CD4-positive, CD25-positive, alpha-beta regulatory T cell (primary cell): Measurements from ENCODE around the gene FOXL1. TPM values are rescaled to one million over a fixed set of nuclear protein-coding genes. Genes with fewer than 3 reads are reported as not detected.

Experiments used
- ATAC-seq, 2 donors: fragments of 150-1000 bp; cut with Tn5 transposase; one replicate each; pipeline ENCODE4 v1.10.0; 2021; ENCODE audit warnings: low read depth in 2 of 2, moderate number of reproducible peaks in 2 of 2, moderate library complexity in 1 of 2
- DNase-seq, 3 donors: peaks; one replicate each; pipeline versions ENCODE4 v3.0.0 to v3.0.0-alpha.2; 2012 to 2022; ENCODE audit warnings: mixed read lengths in 1 of 3
- H3K27ac ChIP-seq: one replicate; pipeline ENCODE4 v1.7.0; 2013; ENCODE audit warnings: mild to moderate bottlenecking, low read length; ENCODE audit not compliant: insufficient read depth, poor library complexity, severe bottlenecking
- H3K27me3 ChIP-seq: one replicate; pipeline ENCODE4 v1.7.0; 2013; ENCODE audit warnings: low read length; ENCODE audit not compliant: control insufficient read depth, insufficient read depth
- H3K36me3 ChIP-seq: one replicate; pipeline ENCODE4 v1.7.0; 2013; ENCODE audit warnings: mild to moderate bottlenecking, low read length, moderate library complexity; ENCODE audit not compliant: control insufficient read depth, insufficient read depth
- H3K4me1 ChIP-seq: 2 replicates; pipeline ENCODE4 v1.7.0; 2013; ENCODE audit warnings: mild to moderate bottlenecking, low read length; ENCODE audit not compliant: insufficient read depth, control insufficient read depth, poor library complexity, severe bottlenecking
- H3K4me3 ChIP-seq: one replicate; pipeline ENCODE4 v1.7.0; 2013; ENCODE audit warnings: low read depth, mild to moderate bottlenecking, low read length, moderate library complexity
- H3K9me3 ChIP-seq, 2 experiments: 1 replicate in 1 of 2; 2 replicates in 1 of 2; pipeline ENCODE4 v1.7.0; 2013; ENCODE audit warnings: low read length in 2 of 2, mild to moderate bottlenecking in 1 of 2, moderate library complexity in 1 of 2; ENCODE audit not compliant: control insufficient read depth in 2 of 2
- H3K27ac Mint-ChIP-seq, 3 donors: one replicate each; pipeline ENCODE4 v1.8.0; 2020 to 2022; ENCODE audit warnings: mild to moderate bottlenecking in 3 of 3, mixed read lengths in 3 of 3, moderate library complexity in 2 of 3
- H3K27me3 Mint-ChIP-seq: one replicate; pipeline ENCODE4 v1.8.0; 2022; ENCODE audit warnings: mild to moderate bottlenecking, mixed read lengths
- H3K36me3 Mint-ChIP-seq: one replicate; pipeline ENCODE4 v1.8.0; 2020; ENCODE audit warnings: mixed read lengths
- H3K4me1 Mint-ChIP-seq, 4 donors: one replicate each; pipeline ENCODE4 v1.8.0; 2020 to 2022; ENCODE audit warnings: mixed read lengths in 4 of 4, mild to moderate bottlenecking in 1 of 4
- H3K4me3 Mint-ChIP-seq, 4 donors: one replicate each; pipeline ENCODE4 v1.8.0; 2020 to 2022; ENCODE audit warnings: mild to moderate bottlenecking in 4 of 4, mixed read lengths in 4 of 4, moderate library complexity in 3 of 4
- H3K9me3 Mint-ChIP-seq, 7 donors: one replicate each; pipeline ENCODE4 v1.8.0; 2020 to 2022; ENCODE audit warnings: mixed read lengths in 7 of 7, mild to moderate bottlenecking in 3 of 7, moderate library complexity in 2 of 7
- polyA plus RNA-seq, 4 donors: library from polyadenylated mRNA; unstranded; fragments of 300-500 nt; fragmentation: Illumina TruSeq; gene quantifications; one replicate each; pipeline ENCODE4 v1.2.3, GENCODE V29; 2021
- total RNA-seq: library from RNA; stranded (reverse); gene quantifications from one replicate; pipeline ENCODE4 v1.2.3, GENCODE V29; 2022

The FOXL1 gene
- total and polyA plus RNA-seq, 5 donors from 2014 or later: not detected

- Mint-ChIP-seq H3K27ac (peak within 1 kb of the TSS in 1 of 3 donors; percentile 85), H3K9me3 (peaks cover 0 to 3% (median 0%) of the 10 kb centered on the region in 7 donors), H3K36me3 (no peaks in the 10 kb centered on the region), H3K27me3 (peaks cover 79% of the 10 kb centered on the region), H3K4me3 (peak within 1 kb of the TSS; percentile 32 to 70 (median 52)), H3K4me1 (peaks cover 5 to 29% (median 13%) of the 10 kb centered on the region in 4 donors)
- ATAC-seq (no peak), DNase-seq (peak in 2 of 3 donors; percentile 19 to 60)
- H3K9me3 ChIP-seq: no peaks in the 10 kb centered on the region
- no peaks in the 10 kb centered on the region for H3K36me3 ChIP-seq
- H3K4me1 ChIP-seq: peaks cover 15% of the 10 kb centered on the region
- H3K27me3 ChIP-seq: peaks cover 28% of the 10 kb centered on the region
- H3K4me3 ChIP-seq: no peak within 1 kb of the TSS
- H3K27ac ChIP-seq: no peak within 1 kb of the TSS
Observed at GRCh38 chr16:86566601-86566965, 11.8 kb upstream of the FOXL1 start, which contains the start of gene FOXC2. TSS of gene FOXC2 (plus strand) at chr16:86566829. CDS start at chr16:86567336, 507 bp downstream.

GRCh38 chr16:86566966-86567700 lies 11.2 kb upstream of the FOXL1 start:
- DNase-seq (peak in 1 of 3 donors; percentile 22), ATAC-seq (no peak)
- Histone ChIP-seq H3K4me3 (no peak overlapping the region), H3K4me1 (peaks cover 15% of the 10 kb centered on the region), H3K27ac (no peak overlapping the region), H3K36me3 (no peaks in the 10 kb centered on the region), H3K9me3 (no peaks in the 10 kb centered on the region), H3K27me3 (peaks cover 28% of the 10 kb centered on the region)
- no peak overlapping the region for H3K27ac Mint-ChIP-seq
- H3K27me3 Mint-ChIP-seq: peaks cover 73% of the 10 kb centered on the region
- peak overlapping the region in 3 of 4 donors; percentile 28 to 69 (median 29) for H3K4me3 Mint-ChIP-seq
- peaks cover 5 to 29% (median 13%) of the 10 kb centered on the region in 4 donors for H3K4me1 Mint-ChIP-seq
- H3K9me3 Mint-ChIP-seq: peaks cover 0 to 3% (median 0%) of the 10 kb centered on the region in 7 donors
- H3K36me3 Mint-ChIP-seq: no peaks in the 10 kb centered on the region

DNA sequence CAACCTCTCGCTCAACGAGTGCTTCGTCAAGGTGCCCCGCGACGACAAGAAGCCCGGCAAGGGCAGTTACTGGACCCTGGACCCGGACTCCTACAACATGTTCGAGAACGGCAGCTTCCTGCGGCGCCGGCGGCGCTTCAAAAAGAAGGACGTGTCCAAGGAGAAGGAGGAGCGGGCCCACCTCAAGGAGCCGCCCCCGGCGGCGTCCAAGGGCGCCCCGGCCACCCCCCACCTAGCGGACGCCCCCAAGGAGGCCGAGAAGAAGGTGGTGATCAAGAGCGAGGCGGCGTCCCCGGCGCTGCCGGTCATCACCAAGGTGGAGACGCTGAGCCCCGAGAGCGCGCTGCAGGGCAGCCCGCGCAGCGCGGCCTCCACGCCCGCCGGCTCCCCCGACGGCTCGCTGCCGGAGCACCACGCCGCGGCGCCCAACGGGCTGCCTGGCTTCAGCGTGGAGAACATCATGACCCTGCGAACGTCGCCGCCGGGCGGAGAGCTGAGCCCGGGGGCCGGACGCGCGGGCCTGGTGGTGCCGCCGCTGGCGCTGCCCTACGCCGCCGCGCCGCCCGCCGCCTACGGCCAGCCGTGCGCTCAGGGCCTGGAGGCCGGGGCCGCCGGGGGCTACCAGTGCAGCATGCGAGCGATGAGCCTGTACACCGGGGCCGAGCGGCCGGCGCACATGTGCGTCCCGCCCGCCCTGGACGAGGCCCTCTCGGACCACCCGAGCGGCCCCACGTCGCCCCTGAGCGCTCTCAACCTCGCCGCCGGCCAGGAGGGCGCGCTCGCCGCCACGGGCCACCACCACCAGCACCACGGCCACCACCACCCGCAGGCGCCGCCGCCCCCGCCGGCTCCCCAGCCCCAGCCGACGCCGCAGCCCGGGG lies 10.4 kb upstream of the FOXL1 start:
- Histone ChIP-seq H3K36me3 (no peaks in the 10 kb centered on the region), H3K4me1 (peaks cover 15% of the 10 kb centered on the region), H3K27ac (no peak overlapping the region), H3K27me3 (peaks cover 28% of the 10 kb centered on the region), H3K9me3 (no peaks in the 10 kb centered on the region), H3K4me3 (no peak overlapping the region)
- peak overlapping the region in 3 of 4 donors; percentile 28 to 69 (median 29) for H3K4me3 Mint-ChIP-seq
- H3K36me3 Mint-ChIP-seq: no peaks in the 10 kb centered on the region
- H3K4me1 Mint-ChIP-seq: peaks cover 5 to 29% (median 13%) of the 10 kb centered on the region in 4 donors
- no peak overlapping the region for H3K27ac Mint-ChIP-seq
- peaks cover 72% of the 10 kb centered on the region for H3K27me3 Mint-ChIP-seq
- peaks cover 0 to 3% (median 0%) of the 10 kb centered on the region in 7 donors for H3K9me3 Mint-ChIP-seq
- DNase-seq (no peak), ATAC-seq (no peak)

- Histone ChIP-seq H3K27ac (no peak overlapping the region), H3K9me3 (no peaks in the 10 kb centered on the region), H3K36me3 (no peaks in the 10 kb centered on the region), H3K4me1 (peaks cover 13% of the 10 kb centered on the region), H3K4me3 (no peak overlapping the region), H3K27me3 (peaks cover 26% of the 10 kb centered on the region)
- H3K4me1 Mint-ChIP-seq: peaks cover under 1 to 25% (median 8%) of the 10 kb centered on the region in 4 donors
- peaks cover 0 to 3% (median 0%) of the 10 kb centered on the region in 7 donors for H3K9me3 Mint-ChIP-seq
- ATAC-seq: no peak
- peaks cover 66% of the 10 kb centered on the region for H3K27me3 Mint-ChIP-seq
- H3K27ac Mint-ChIP-seq: peak overlapping the region in 1 of 3 donors; percentile 38
- peak overlapping the region in 3 of 4 donors; percentile 17 to 49 (median 39) for H3K4me3 Mint-ChIP-seq
- H3K36me3 Mint-ChIP-seq: no peaks in the 10 kb centered on the region
- no peak for DNase-seq
Observed at GRCh38 chr16:86568677-86569623, 9.4 kb upstream of the FOXL1 start.

DNA sequence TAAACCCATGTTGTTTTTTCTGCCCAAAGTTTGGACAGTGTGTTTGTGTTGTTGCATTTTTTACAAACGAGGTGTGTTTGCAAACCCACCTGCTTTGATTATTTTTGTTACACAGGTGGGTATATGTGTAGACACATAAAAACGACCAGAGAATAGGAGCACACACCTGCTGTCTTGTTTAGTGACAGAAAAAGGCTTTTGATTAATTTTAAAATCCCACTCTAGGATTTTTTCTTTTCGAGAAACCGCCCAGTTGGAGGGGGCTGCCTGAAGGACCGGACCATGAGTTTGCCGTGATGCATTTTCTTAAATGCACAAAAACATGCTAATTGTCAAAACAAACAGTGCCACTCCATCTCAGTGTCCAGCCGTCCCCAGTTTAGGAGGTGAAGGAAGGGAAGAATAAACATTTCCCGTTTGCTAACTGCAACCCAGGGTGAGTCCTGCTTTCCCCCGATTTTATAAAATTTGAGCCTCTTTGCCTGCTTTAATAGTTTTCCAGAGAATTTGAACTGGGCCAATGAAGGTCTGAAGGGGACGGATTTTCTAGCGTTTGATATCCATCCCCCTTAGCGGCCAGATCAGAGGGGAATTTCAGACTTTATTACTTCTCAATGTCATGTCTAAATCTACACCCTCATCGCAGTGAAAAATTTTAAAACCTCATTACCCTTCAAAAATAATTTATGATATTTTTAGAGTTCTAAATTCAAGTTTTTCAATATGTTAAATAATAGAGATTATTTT lies 8.5 kb upstream of the FOXL1 start:
- Mint-ChIP-seq H3K9me3 (peaks cover 0 to 3% (median 0%) of the 10 kb centered on the region in 7 donors), H3K27me3 (peaks cover 61% of the 10 kb centered on the region), H3K4me3 (no peak overlapping the region), H3K27ac (no peak overlapping the region), H3K36me3 (no peaks in the 10 kb centered on the region), H3K4me1 (peaks cover 0 to 21% (median 3%) of the 10 kb centered on the region in 4 donors)
- ATAC-seq: no peak
- Histone ChIP-seq H3K36me3 (no peaks in the 10 kb centered on the region), H3K27ac (no peak overlapping the region), H3K9me3 (no peaks in the 10 kb centered on the region), H3K4me1 (peaks cover 6% of the 10 kb centered on the region), H3K27me3 (peaks cover 20% of the 10 kb centered on the region), H3K4me3 (no peak overlapping the region)
- no peak for DNase-seq

- DNase-seq: no peak
- Histone ChIP-seq H3K4me1 (peaks cover 4% of the 10 kb centered on the region), H3K4me3 (no peak overlapping the region), H3K36me3 (no peaks in the 10 kb centered on the region), H3K27me3 (peaks cover 14% of the 10 kb centered on the region), H3K27ac (no peak overlapping the region), H3K9me3 (no peaks in the 10 kb centered on the region)
- Mint-ChIP-seq H3K9me3 (peaks cover 0 to 3% (median 0%) of the 10 kb centered on the region in 7 donors), H3K4me3 (peak overlapping the region in 1 of 4 donors; percentile 38), H3K36me3 (no peaks in the 10 kb centered on the region), H3K27me3 (peaks cover 61% of the 10 kb centered on the region), H3K27ac (no peak overlapping the region), H3K4me1 (peaks cover 0 to 14% (median 0%) of the 10 kb centered on the region in 4 donors)
- no peak for ATAC-seq
Observed at GRCh38 chr16:86570558-86571529, 7.5 kb upstream of the FOXL1 start.
